Activated T-cell treated with anti-CD3 and anti-CD28 coated beads, Interleukin-2, amount 50 U/mL, for 4 hours (primary cell): ENCODE data around the gene XPNPEP1. TPM values are rescaled to one million over a fixed set of nuclear protein-coding genes. Genes with fewer than 3 reads are reported as not detected.

ENCODE experiments used
- ATAC-seq, 2 donors: fragments of 200-7000 bp; cut with Tn5 transposase; one replicate each; pipeline ENCODE4 v1.10.0; 2021
- DNase-seq: peaks from one replicate; pipeline ENCODE4 v3.0.0-alpha.2; 2020
- H3K27me3 Mint-ChIP-seq: one replicate; pipeline ENCODE4 v1.8.0; 2021; ENCODE audit warnings: low read depth, mixed read lengths
- H3K36me3 Mint-ChIP-seq: one replicate; pipeline ENCODE4 v1.8.0; 2022; ENCODE audit warnings: mixed read lengths; ENCODE audit not compliant: insufficient read depth
- H3K4me1 Mint-ChIP-seq: one replicate; pipeline ENCODE4 v1.8.0; 2021; ENCODE audit warnings: low read depth, mixed read lengths
- H3K4me3 Mint-ChIP-seq: one replicate; pipeline ENCODE4 v1.8.0; 2021; ENCODE audit warnings: mild to moderate bottlenecking, moderate library complexity, mixed read lengths
- H3K9me3 Mint-ChIP-seq: one replicate; pipeline ENCODE4 v1.8.0; 2021; ENCODE audit warnings: mixed read lengths
- total RNA-seq, 3 donors: library from RNA; stranded (reverse); gene quantifications; one replicate each; pipeline ENCODE4 v1.2.1, GENCODE V29; 2021

The XPNPEP1 gene
- total RNA-seq, 3 donors from 2014 or later: 57.0 to 62.6 (median 62.4) TPM

DNA sequence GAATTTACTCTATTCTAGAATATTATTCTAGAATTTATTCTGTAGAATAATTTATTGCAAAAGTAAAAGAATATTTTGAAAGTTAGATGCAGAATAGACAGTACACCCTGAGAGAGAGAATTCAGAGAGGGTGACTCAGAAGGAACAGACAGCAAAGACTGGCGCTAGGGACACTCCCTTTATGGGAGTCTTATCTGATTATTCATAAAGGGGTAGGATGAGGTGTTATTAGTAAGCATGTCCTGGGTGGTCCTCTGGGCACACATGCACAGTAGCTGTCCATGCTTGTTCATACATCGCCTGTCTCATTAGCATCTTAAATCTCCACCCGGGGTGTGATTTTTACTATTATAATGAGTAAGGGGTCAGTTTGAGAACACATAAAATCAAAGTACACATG is 100.1 kb downstream of the XPNPEP1 start:
- peaks cover 25% of the 10 kb centered on the region for H3K27me3 Mint-ChIP-seq
- H3K36me3 Mint-ChIP-seq: no peaks in the 10 kb centered on the region
- DNase-seq (no peak), ATAC-seq (no peak)
- H3K4me1 Mint-ChIP-seq: no peaks in the 10 kb centered on the region
- H3K9me3 Mint-ChIP-seq: no peaks in the 10 kb centered on the region
- no peak overlapping the region for H3K4me3 Mint-ChIP-seq

DNA sequence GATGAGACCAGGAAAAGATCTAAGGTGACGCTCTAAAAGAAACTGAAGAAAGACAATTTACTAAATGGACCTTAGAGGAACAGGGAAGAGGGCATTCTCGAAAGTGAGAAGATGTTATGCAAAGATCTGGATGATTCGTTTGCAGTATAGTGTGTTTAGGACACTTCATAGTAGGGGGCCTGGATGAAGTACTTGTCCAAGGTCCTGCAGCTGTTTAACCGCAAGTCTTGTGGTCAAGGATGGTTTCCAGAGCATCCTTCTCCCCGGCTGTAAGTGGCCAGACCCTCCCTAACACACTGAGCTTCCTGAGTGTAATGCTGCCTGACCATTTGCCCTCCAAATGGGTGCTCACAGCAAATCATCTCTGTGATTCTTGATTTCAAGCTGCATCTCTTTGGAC is 101.6 kb downstream of the XPNPEP1 start:
- no peaks in the 10 kb centered on the region for H3K9me3 Mint-ChIP-seq
- H3K4me1 Mint-ChIP-seq: no peaks in the 10 kb centered on the region
- no peaks in the 10 kb centered on the region for H3K36me3 Mint-ChIP-seq
- H3K27me3 Mint-ChIP-seq: peaks cover 25% of the 10 kb centered on the region
- ATAC-seq (no peak), DNase-seq (no peak)
- H3K4me3 Mint-ChIP-seq: no peak overlapping the region

GRCh38 chr10:109820620-109821405 is 102.5 kb downstream of the XPNPEP1 start:
- H3K36me3 Mint-ChIP-seq: no peaks in the 10 kb centered on the region
- no peak overlapping the region for H3K4me3 Mint-ChIP-seq
- no peaks in the 10 kb centered on the region for H3K9me3 Mint-ChIP-seq
- H3K27me3 Mint-ChIP-seq: peaks cover 25% of the 10 kb centered on the region
- H3K4me1 Mint-ChIP-seq: no peaks in the 10 kb centered on the region
- ATAC-seq (no peak), DNase-seq (no peak)

DNA sequence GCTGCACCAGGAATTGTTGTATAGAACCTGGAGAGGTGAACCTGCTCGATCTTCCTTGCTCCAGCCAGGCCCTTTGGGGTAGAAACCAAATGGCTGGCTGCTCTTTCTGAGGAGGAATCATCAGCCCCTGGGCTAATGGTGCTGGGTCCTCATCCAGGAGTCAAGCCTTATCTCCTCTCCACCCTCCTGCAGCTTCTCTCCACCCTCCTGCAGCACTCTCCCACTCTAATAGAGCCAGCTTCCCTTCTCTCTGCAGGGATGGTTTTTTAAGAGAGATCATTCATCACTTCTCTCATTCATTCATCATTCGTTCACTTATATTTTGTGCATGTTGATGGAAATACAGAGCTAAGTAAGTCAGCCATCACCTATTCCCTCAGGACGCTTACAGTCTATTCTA is 103.5 kb downstream of the XPNPEP1 start:
- Mint-ChIP-seq H3K36me3 (no peaks in the 10 kb centered on the region), H3K4me3 (no peak overlapping the region), H3K27me3 (peaks cover 17% of the 10 kb centered on the region), H3K4me1 (no peaks in the 10 kb centered on the region), H3K9me3 (no peaks in the 10 kb centered on the region)
- ATAC-seq: no peak
- DNase-seq: no peak

Other genes starting within 250 kb of the XPNPEP1 start
- 10 to 100 TPM; 14.5 to 18.8 (median 16.6) TPM for gene ADD3, start 84.5 kb upstream of the XPNPEP1 start, total RNA-seq